ENCODE data around the gene RASL10A.
A peak's percentile ranks its signal among the peaks of the same experiment; 100 is the strongest.

RASL10A gene

DNA sequence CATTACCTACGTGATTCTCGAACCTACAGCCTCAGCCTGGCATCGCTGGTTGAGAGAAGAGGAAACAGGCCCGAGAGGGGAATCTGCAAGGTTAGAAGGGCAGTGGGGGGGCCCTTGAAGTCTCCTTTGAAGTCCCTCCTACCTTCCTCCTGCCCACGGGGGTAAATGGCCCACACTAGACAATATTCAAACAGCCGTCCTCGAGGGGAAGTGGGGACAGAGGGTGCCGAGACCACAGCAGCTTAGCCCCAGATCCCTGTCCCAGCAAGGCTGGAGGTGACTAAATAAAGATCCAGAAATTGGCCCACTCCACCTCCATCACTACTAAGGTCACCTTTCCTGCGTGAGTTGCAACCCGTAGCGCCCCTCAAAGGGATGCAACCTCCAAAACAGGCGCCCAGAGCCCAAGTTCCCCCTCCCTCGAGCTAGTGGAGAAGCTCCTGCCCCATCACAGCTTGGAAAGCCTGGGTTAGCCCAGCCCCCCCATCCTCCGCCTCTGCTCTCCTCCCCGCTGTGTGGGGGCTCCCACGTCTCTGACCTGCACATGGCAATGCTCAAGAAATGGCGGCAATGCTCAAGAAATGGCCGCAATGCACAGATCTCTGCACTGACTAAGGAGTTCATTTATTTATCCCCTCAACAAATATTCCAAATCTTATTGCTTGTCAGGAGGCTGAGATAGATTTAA is 788 bp upstream of the RASL10A start:
- DNase-seq: no peak

GRCh38 chr22:29314537-29315285 is 786 bp downstream of the RASL10A start:
- no peak for DNase-seq

- no peak for DNase-seq
These were observed 1.7 kb downstream of the RASL10A start for GRCh38 chr22:29313576-29314466.

DNA sequence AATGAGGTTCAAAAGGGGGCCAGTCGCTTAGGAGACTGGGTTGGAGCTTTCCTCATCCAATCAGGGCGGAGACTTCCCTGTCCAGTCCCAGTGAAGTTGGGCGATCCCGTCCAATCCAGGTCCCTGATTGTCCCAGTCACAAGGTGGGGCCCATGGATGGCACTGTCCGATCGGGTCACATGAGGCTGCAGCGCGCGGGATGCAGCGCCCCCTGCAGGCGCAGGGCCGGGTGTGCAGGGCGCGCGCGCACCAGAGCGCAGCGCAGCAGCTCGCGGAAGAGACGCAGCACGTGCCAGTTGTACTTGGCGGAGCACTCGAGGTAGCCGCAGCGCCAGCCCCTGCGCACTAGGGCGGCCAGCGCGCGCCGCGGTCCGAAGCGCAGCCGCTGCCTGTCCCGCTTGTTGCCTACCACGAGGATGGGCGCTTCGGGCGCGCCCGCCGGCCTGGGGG is 2.3 kb downstream of the RASL10A start:
- DNase-seq: no peak

DNA sequence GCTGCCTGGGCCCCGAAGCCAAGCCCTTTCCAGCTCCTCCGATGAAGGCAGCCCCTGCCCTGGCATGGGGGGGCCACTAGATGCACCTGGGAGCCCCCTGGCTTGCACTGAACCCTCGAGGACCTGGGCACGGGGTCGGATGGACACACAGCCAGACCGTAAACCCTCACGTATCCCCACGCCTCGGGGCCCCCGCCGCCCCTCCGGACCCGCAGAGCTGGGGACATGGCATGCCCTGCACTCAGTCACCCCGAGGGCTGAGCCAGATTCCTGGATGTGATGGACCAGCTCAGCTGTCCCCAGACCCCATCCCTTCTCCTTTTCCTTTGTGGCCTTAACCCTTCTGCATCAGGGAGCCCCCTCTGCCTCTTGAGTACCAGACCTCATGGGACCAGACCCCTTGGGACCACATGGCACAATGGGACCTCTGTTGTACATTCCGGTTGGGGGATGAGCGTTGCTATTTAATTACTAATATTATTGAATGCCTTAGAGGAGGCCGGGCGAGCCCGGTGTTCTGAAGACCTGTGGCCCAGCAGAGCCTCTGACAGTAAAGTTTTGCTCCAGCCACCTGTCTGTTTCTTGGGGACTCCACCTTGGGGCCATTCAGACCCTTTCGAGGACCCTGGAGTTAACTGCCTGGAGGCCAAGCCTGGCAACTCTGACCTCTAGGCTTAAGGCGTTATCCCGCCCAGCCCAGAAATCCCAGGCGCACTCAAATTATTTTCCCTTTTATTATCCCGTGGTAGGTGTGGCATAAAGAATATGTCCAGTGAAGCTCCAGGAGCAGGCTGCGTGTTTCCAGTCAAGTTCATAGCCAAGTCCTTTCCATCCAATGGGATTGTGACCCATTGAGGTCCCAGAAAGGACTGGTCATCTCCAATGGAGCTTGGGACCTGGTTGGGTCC is 3.0 kb downstream of the RASL10A start:
- DNase-seq: no peak

DNA sequence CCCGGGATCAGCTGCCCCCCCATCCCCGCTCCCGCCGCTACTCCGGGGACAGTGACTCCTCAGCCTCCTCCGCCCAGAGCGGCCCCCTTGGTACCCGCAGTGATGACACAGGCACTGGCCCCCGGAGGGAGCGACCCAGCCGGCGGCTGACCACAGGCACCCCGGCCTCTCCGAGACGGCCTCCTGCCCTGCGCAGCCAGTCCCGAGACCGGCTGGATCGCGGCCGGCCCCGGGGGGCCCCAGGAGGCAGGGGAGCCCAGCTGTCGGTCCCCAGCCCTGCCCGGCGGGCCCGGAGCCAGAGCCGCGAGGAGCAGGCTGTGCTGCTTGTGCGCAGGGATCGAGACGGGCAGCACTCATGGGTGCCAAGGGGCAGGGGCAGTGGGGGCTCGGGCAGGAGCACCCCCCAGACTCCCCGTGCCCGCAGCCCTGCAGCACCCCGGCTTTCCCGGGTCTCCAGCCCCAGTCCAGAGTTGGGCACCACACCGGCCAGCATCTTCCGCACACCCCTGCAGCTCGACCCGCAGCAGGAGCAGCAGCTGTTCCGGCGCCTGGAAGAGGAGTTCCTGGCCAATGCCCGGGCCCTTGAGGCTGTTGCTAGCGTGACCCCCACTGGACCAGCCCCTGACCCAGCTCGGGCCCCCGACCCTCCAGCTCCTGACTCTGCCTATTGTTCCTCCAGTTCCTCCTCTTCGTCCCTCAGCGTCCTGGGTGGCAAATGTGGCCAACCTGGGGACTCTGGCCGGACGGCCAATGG is 3.9 kb downstream of the RASL10A start:
- DNase-seq: no peak

DNA sequence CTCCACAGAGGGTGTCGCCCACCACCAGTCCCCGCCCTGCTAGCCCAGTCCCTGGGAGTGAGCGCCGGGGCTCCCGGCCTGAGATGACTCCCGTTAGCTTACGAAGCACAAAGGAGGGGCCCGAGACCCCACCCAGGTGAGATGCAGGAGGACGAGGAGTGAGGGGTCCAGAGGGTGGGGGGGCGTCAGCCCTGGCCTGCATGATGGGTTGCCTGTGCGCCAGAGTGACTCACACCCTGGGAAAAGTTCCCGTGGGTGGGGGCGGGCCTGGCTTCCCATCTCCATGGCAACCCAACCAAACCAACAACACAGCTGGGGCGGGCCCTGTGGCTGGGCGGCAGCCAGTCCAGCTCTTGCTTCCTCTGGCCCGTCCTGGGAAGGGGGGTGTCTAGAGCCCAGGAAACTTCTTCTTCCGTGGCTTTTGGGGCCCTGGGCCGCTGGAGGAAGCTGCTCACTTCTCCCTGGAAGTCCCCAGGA is 4.6 kb downstream of the RASL10A start:
- peak; percentile 97 for DNase-seq

GRCh38 chr22:29310065-29310862 is 5.2 kb downstream of the RASL10A start:
- no peak for DNase-seq

DNA sequence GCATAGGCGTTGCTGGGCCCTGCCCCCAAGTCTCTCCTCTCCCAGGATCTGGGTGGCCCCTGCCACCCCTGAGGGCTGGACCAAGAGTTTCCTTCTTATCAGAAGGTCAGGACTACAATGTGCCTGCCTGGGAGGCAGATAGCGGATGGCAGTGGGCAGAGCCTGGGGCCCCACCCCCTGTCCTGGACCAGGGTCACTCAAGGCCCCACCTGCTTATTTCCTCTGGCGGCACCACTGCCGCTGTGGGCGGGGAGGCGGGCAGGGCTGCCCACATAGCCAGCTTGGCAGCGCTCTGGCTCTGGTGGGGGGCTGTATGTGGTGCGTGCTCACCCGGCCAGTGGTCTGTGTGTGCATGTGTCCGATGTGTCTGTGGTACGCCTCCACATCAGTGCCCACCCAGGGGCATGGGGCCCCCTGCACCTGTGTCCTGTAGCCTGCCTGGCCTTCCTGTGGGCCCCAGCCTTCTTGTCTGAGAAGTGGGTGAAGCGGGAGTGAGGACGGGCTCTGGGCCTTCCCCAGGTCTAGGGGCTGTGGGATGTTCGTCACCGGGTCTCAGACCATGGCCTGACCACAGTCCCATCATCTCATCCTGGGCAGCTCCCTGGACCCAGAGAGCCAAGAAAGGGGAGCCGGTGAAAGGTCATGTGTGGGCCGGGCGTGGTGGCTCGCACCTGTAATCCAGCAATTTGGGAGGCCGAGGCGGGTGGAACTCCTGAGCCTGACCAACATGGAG is 6.0 kb downstream of the RASL10A start:
- DNase-seq: no peak

- peak; percentile 86 for DNase-seq
These were observed 6.7 kb downstream of the RASL10A start for GRCh38 chr22:29308791-29309262.

DNA sequence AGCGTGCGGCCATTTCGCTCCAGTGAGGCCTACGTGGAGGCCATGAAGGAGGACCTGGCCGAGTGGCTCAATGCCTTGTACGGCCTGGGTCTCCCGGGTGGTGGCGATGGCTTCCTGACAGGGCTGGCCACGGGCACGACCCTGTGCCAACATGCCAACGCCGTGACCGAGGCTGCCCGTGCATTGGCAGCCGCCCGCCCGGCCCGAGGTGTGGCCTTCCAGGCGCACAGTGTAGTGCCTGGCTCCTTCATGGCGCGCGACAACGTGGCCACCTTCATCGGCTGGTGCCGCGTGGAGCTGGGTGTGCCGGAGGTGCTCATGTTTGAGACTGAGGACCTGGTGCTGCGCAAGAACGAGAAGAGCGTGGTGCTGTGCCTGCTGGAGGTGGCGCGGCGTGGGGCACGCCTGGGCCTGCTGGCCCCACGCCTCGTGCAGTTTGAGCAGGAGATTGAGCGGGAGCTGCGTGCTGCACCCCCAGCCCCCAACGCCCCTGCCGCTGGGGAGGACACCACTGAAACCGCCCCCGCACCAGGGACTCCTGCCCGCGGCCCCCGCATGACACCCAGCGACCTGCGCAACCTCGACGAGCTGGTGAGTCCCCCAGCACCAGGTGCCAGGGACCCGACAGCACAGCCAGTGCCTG is 7.2 kb downstream of the RASL10A start:
- DNase-seq: no peak

DNA sequence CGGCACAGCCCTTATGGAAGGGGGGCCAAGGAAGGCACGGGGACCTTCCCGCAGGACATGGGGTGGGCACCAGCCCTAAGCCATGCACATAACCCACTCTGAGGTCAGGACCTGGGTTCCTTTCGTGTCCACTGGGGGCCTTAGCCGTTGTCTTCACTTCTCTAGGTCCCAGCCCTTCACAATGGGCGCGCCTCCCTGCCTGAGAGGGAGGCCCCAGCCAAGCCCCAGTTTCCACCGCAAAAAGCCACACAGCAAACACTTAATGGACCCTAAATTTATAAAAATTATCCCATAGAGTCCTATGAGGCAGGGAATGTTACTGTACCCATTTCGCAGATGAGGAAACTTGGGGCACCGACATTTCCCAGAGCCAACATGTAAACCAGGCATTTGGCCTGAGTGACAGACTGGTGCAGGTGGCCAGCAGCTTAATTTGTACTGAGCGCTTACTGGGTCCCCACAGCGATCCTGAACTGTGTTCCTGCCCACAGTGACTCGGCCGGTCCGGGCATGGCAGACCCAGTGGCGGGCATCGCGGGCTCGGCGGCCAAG is 7.8 kb downstream of the RASL10A start:
- DNase-seq: no peak

DNA sequence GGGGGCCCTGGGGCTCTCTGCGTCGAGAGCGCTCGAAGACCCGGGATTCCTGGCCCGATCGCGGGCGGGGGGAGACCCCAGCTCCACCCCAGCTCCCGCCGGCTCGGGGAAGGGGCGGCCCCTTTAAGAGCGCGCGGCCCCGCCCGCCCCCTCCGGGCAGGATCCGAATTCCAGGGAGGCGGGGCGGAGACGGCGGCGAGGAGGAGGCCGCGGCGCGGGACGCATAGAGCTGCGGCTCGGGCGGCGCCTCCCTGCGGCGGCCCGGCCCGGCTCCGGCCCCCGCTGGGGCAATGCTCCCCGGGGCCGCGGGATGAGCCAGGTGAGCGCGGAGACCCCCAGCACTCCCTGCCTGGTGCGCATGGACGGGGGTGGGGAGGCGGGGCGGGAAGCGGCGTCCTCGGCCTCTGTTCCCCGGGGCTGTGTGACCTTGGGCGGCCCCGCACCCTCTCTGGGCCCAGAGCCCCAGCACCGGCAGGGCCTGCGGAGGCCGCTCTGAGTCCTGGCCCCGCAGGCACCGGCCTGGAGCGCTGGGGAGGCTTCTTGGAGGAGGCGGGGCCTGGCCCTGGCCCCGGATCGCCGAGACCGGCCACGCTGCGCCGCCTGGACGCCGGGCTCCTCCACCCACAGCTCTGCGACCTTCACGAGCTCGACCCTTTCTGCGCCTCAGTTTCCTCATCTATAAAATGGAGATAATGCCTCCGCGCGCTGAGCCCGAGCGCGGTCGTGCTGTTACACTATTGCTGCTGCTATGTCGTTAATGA is 8.5 kb downstream of the RASL10A start:
- DNase-seq: peak; percentile 82

- peak; percentile 83 for DNase-seq
These were observed 9.2 kb downstream of the RASL10A start, which contains the start of gene GAS2L1 for GRCh38 chr22:29306175-29306834. Gene GAS2L1, plus strand, starts transcription at chr22:29306650. Its CDS starts 1,456 bp downstream, at chr22:29308106.

DNA sequence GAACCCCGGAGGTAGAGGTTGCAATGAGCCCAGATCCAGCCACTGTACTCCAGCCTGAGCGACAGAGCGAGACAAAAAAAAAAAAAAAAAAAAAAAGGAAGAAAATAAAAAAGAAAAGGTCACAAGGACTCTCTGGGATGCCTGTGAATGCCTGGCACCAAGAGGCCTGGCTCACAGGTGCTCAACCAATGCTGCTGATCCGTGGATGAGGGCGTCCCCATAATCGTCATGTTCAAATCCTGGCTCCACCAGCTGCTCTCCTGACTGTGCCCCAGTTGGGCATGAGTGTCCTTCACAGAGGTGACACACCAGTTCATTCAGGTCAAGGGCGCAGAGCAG is 9.7 kb downstream of the RASL10A start:
- no peak for DNase-seq

GRCh38 chr22:29302681-29303465 is 12.6 kb downstream of the RASL10A start:
- no peak for DNase-seq

DNA sequence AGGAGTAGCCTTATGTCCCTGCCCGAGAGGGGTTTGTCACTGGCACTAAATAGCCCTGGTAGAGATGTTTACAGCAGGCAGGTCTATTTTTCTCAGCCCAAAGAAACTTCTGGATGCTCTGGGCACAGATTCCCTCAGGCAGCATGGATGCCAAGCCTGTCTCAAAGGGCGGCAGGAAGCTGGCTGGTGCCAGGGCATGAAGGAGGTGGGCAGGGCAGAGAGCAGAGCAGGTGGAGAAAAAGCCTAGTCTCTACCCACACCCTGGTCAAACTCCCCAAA is 13.2 kb downstream of the RASL10A start:
- no peak for DNase-seq
